ENCODE measurements around the gene SARM1. TPM values are rescaled to one million over a fixed set of nuclear protein-coding genes. Genes with fewer than 3 reads are reported as not detected.

Gene SARM1
- total RNA-seq, 4 donors from 2014 or later, result 5.3 to 24.4 (median 17.2) TPM

GRCh38 chr17:28327031-28327607 lies 44.4 kb upstream of the SARM1 start:
- no peaks in the 10 kb centered on the region for H3K36me3 ChIP-seq

GRCh38 chr17:28327709-28328108 lies 43.8 kb upstream of the SARM1 start:
- Histone ChIP-seq H3K4me3 (no peak overlapping the region), H3K9me3 (no peaks in the 10 kb centered on the region), H3K27ac (no peak overlapping the region), H3K4me1 (no peaks in the 10 kb centered on the region), H3K27me3 (no peaks in the 10 kb centered on the region), H3K36me3 (no peaks in the 10 kb centered on the region)
- intact Hi-C loops (cut with DNase I; ENCODE audit: low total_unique reads), result no loop called here
- DNase-seq, result no peak
- TF ChIP-seq POLR2A (IDR thresholded peaks at IDR 0.05) (no peak), CTCF (IDR thresholded peaks at IDR 0.05) (no peak)

More at GRCh38 chr17:28327031-28327607, 44.4 kb upstream of the SARM1 start:
- intact Hi-C loops (cut with DNase I; ENCODE audit: low total_unique reads), result no loop called here
- Histone ChIP-seq H3K9me3 (no peaks in the 10 kb centered on the region), H3K4me3 (no peak overlapping the region), H3K27ac (no peak overlapping the region), H3K27me3 (no peaks in the 10 kb centered on the region), H3K4me1 (no peaks in the 10 kb centered on the region)
- TF ChIP-seq POLR2A (IDR thresholded peaks at IDR 0.05), result no peak
- TF ChIP-seq CTCF (IDR thresholded peaks at IDR 0.05), result no peak
- no peak for DNase-seq

GRCh38 chr17:28328325-28328724 lies 43.2 kb upstream of the SARM1 start:
- Histone ChIP-seq H3K36me3 (no peaks in the 10 kb centered on the region), H3K4me1 (no peaks in the 10 kb centered on the region), H3K9me3 (no peaks in the 10 kb centered on the region), H3K27me3 (no peaks in the 10 kb centered on the region), H3K4me3 (no peak overlapping the region), H3K27ac (no peak overlapping the region)
- TF ChIP-seq CTCF (IDR thresholded peaks at IDR 0.05), result no peak
- TF ChIP-seq POLR2A (IDR thresholded peaks at IDR 0.05), result no peak
- no peak for DNase-seq
- intact Hi-C loops (cut with DNase I; ENCODE audit: low total_unique reads), result no loop called here

GRCh38 chr17:28330671-28331070 lies 40.8 kb upstream of the SARM1 start:
- Histone ChIP-seq H3K27ac (no peak overlapping the region), H3K36me3 (no peaks in the 10 kb centered on the region), H3K9me3 (no peaks in the 10 kb centered on the region), H3K4me1 (no peaks in the 10 kb centered on the region), H3K4me3 (no peak overlapping the region), H3K27me3 (no peaks in the 10 kb centered on the region)
- intact Hi-C loops (cut with DNase I; ENCODE audit: low total_unique reads), result no loop called here
- TF ChIP-seq CTCF (IDR thresholded peaks at IDR 0.05), result no peak
- no peak for TF ChIP-seq POLR2A (IDR thresholded peaks at IDR 0.05)
- DNase-seq, result no peak

- H3K36me3 ChIP-seq, result no peaks in the 10 kb centered on the region
These were observed 39.5 kb upstream of the SARM1 start for GRCh38 chr17:28331891-28332420.

More at GRCh38 chr17:28331891-28332420, 39.5 kb upstream of the SARM1 start:
- intact Hi-C loops (cut with DNase I; ENCODE audit: low total_unique reads), result no loop called here
- TF ChIP-seq CTCF (IDR thresholded peaks at IDR 0.05), result no peak
- TF ChIP-seq POLR2A (IDR thresholded peaks at IDR 0.05), result no peak
- Histone ChIP-seq H3K27me3 (no peaks in the 10 kb centered on the region), H3K27ac (no peak overlapping the region), H3K4me1 (peaks cover 5 to 6% of the 10 kb centered on the region in 2 donors), H3K9me3 (no peaks in the 10 kb centered on the region), H3K4me3 (no peak overlapping the region)
- DNase-seq, result no peak
